ENCODE data around the gene UBL3. TPM values are rescaled to one million over a fixed set of nuclear protein-coding genes. Genes with fewer than 3 reads are reported as not detected.
A peak's percentile ranks its signal among the peaks of the same experiment; 100 is the strongest.

Gene UBL3
- total and polyA plus RNA-seq, 8 donors = 37.2 to 50.4 (median 44.3) TPM

- Histone ChIP-seq H3K4me1 (no peaks in the 10 kb centered on the region), H3K27me3 (no peaks in the 10 kb centered on the region), H3K9me3 (no peaks in the 10 kb centered on the region), H3K36me3 (peaks cover 0 to 29% of the 10 kb centered on the region in 2 donors), H3K4me3 (no peak overlapping the region), H3K27ac (no peak overlapping the region)
- intact Hi-C loops (cut with DNase I) = no loop called here
- TF ChIP-seq CTCF (IDR thresholded peaks at IDR 0.05) = peak; percentile 36 to 40
- peak; percentile 65 for ATAC-seq
- peak in 1 of 4 donors; percentile 7 for DNase-seq
Measured at GRCh38 chr13:29771247-29771646, 79.2 kb downstream of the UBL3 start.

- Histone ChIP-seq H3K4me3 (no peak overlapping the region), H3K9me3 (no peaks in the 10 kb centered on the region), H3K36me3 (peaks cover 0 to 25% of the 10 kb centered on the region in 2 donors), H3K27ac (no peak overlapping the region), H3K27me3 (no peaks in the 10 kb centered on the region), H3K4me1 (no peaks in the 10 kb centered on the region)
- intact Hi-C loops (cut with DNase I) = no loop called here
- TF ChIP-seq CTCF (IDR thresholded peaks at IDR 0.05) = no peak
- DNase-seq = peak in 2 of 4 donors; percentile 20 to 60
- peak; percentile 29 for ATAC-seq
Measured at GRCh38 chr13:29767006-29767405, 83.4 kb downstream of the UBL3 start.

GRCh38 chr13:29763436-29764180, 86.8 kb downstream of the UBL3 start:
- no peak for TF ChIP-seq CTCF (IDR thresholded peaks at IDR 0.05)
- DNase-seq = no peak
- Histone ChIP-seq H3K4me3 (no peak overlapping the region), H3K9me3 (no peaks in the 10 kb centered on the region), H3K36me3 (peaks cover 0 to 15% of the 10 kb centered on the region in 2 donors), H3K4me1 (peaks cover 0 to 8% of the 10 kb centered on the region in 2 donors), H3K27me3 (no peaks in the 10 kb centered on the region), H3K27ac (no peak overlapping the region)
- no peak for ATAC-seq
- intact Hi-C loops (cut with DNase I) = no loop called here

GRCh38 chr13:29761815-29762214, 88.6 kb downstream of the UBL3 start:
- intact Hi-C loops (cut with DNase I) = no loop called here
- no peak for DNase-seq
- H3K27me3 ChIP-seq = no peaks in the 10 kb centered on the region
- no peak for TF ChIP-seq CTCF (IDR thresholded peaks at IDR 0.05)
- no peak overlapping the region for H3K27ac ChIP-seq
- no peaks in the 10 kb centered on the region for H3K9me3 ChIP-seq
- H3K4me3 ChIP-seq = no peak overlapping the region
- ATAC-seq = no peak
- peaks cover 0 to 9% of the 10 kb centered on the region in 2 donors for H3K36me3 ChIP-seq
- peaks cover 0 to 11% of the 10 kb centered on the region in 2 donors for H3K4me1 ChIP-seq

GRCh38 chr13:29761160-29761559, 89.3 kb downstream of the UBL3 start:
- no peak overlapping the region for H3K4me3 ChIP-seq
- peaks cover 0 to 2% of the 10 kb centered on the region in 2 donors for H3K36me3 ChIP-seq
- no peak for TF ChIP-seq CTCF (IDR thresholded peaks at IDR 0.05)
- H3K27me3 ChIP-seq = no peaks in the 10 kb centered on the region
- H3K27ac ChIP-seq = no peak overlapping the region
- intact Hi-C loops (cut with DNase I) = no loop called here
- no peak for ATAC-seq
- H3K4me1 ChIP-seq = peaks cover 0 to 11% of the 10 kb centered on the region in 2 donors
- no peak for DNase-seq
- no peaks in the 10 kb centered on the region for H3K9me3 ChIP-seq
